Measurements from ENCODE around the gene DNAAF8.

The DNAAF8 gene

DNA sequence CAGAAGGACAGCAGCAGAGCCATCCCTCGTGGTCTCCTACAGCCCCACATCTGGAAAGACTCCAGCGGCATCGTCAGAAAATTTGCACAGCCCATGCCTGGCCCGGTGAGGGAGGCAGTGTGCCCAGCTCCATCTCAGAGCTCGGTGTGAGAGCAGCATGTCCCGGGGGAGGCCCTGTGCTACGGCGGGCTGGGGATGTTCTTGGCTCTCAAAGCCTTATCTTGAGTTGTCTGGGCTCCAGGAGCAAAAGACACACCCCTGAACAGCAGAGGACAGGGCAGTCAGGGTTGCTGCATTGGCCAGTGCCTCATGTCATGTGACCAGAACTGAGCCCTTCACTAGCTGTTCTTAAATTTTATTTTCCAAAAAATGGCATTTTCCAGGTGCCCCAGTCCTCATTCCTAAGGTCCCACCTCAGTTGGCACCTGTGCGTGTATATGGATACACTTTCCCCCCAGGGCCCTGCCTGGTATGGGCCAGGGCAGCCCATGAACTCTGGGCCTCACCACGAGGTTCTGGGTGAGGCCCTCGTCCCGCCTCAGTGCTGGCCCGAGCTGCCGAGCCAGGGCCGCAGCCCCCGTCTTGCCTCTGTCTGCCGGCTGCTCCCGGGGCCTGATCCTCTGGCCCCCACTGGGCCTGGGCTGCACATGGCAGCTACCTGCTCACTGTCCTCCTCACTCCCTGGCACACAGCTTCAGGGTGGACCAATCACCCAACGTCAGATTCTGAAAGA is 38.0 kb upstream of the DNAAF8 start:
- no peak overlapping the region for H3K4me3 ChIP-seq (ENCODE audit: low read depth, low read length)
- no peak for TF ChIP-seq CTCF (IDR thresholded peaks at IDR 0.05; ENCODE audit: control insufficient read depth, extremely low read depth, insufficient read depth)
- DNase-seq (ENCODE audit: low read depth), result no peak

DNA sequence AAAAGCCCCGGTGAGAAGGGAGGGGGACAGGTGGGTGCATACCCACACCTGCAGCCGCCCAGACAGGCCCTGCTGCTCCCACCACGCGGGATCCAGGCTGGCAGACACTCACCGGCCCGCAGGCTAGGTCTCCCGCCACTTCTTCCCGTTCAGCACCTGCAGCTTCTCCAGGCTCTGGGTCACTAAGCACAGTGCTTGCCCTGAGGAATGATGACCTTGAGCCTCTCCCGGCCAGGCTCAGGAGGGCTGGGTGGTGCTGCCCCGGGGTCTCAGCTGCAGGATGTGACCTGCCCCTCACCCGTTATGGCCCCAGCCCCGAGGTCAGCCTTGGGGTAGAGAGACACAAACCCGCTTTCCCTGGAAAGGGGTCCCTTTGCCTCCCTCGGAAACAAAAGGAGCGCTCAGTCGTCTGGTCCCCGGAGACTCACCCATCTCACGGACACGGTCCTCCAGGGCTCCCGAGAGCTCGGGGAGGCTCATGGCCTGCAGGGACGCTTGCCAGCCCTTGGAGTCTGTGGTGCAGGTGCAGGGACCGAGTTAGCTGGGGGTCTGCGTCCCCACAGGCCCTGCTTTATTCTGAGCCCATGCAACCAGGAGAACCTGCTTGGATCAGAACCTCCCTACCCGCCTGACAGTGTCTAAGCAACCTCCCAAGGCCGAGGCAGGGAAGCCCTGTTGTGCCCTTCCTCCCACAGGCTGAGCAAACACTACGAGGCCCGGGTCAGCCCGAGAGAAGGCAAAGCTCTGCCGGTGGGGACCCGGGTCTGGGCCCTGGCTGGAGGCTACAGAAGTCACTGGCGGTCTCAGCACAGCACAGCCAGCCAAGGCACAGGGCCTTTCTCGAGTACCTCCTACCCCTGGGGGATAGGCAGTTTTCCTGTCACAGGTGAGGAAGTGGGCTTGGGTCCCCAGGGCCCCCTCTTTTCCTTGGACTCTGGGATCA is 37.2 kb upstream of the DNAAF8 start:
- DNase-seq (ENCODE audit: low read depth), result no peak
- no peak for TF ChIP-seq CTCF (IDR thresholded peaks at IDR 0.05; ENCODE audit: control insufficient read depth, extremely low read depth, insufficient read depth)
- no peak overlapping the region for H3K4me3 ChIP-seq (ENCODE audit: low read depth, low read length)

- H3K4me3 ChIP-seq (ENCODE audit: low read depth, low read length), result no peak overlapping the region
- no peak for DNase-seq (ENCODE audit: low read depth)
These were observed 36.5 kb upstream of the DNAAF8 start for GRCh38 chr16:4697848-4698291.

DNA sequence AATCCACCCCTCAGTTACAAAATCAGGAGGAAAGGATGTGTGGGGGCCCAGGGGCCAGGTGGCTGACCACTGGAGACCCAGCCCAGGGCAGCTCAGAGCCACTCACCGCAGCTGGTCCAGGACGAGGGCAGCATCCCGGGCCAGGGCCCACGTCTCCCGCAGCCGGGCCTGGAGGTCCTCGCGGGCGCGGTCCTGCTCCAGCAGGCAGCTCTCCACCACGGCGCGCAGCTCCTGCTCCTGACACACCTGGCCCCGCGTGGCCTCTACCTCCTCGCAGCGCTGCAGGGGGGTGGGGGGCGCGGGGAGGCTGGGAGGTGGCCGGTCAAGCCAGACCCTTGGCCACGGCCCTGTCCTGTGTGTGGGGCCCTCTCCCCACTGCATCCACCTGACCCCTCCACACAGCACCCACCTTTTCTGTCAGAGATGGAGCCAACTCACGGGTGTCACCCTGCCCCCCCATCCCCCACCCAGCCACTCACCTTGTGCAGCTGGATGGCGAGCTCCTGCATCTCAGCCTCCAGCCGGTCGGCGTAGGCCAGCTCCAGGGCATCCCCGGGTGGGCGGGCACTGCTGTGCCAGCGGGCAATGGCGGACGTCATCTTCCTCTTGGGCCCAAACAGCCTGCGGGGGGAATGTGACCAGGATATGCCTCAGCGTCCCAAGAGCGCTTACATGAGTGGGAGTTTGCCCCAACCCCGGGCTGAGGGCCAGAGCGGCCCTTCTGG is 35.9 kb upstream of the DNAAF8 start:
- no peak overlapping the region for H3K4me3 ChIP-seq (ENCODE audit: low read depth, low read length)
- DNase-seq (ENCODE audit: low read depth), result no peak
- TF ChIP-seq CTCF (IDR thresholded peaks at IDR 0.05; ENCODE audit: control insufficient read depth, extremely low read depth, insufficient read depth), result no peak

More at GRCh38 chr16:4697848-4698291, 36.5 kb upstream of the DNAAF8 start:
- TF ChIP-seq CTCF (IDR thresholded peaks at IDR 0.05; ENCODE audit: control insufficient read depth, extremely low read depth, insufficient read depth), result no peak

DNA sequence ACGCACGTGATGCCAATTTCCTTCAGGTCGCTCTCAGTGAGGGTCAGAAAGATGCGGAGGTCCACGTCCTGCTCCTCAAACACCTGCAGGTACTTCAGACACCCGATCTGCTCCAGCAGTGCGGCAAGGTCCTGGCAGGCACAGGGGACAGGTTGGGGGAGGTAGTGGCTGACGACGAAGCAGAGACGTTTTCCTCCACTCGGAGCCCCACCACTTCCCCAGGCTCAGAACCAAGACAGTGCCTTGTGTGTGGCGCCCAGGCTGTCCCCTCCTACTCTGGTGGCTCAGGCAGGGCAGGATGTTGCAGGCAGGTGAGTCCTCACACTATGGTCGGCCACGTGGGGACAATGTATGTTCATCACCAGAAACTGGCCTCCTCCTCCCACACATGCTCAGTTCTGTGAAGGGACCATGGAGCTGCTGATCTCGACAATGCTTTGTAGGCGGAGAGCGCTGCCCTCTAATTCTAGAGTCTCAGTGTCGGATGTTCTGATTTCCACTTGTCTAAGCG is 35.2 kb upstream of the DNAAF8 start:
- no peak overlapping the region for H3K4me3 ChIP-seq (ENCODE audit: low read depth, low read length)

More for the DNA sequence above, 35.2 kb upstream of the DNAAF8 start:
- DNase-seq (ENCODE audit: low read depth), result no peak
- TF ChIP-seq CTCF (IDR thresholded peaks at IDR 0.05; ENCODE audit: control insufficient read depth, extremely low read depth, insufficient read depth), result no peak
